Measurements from ENCODE around the gene SCNN1A.

The SCNN1A gene

DNA sequence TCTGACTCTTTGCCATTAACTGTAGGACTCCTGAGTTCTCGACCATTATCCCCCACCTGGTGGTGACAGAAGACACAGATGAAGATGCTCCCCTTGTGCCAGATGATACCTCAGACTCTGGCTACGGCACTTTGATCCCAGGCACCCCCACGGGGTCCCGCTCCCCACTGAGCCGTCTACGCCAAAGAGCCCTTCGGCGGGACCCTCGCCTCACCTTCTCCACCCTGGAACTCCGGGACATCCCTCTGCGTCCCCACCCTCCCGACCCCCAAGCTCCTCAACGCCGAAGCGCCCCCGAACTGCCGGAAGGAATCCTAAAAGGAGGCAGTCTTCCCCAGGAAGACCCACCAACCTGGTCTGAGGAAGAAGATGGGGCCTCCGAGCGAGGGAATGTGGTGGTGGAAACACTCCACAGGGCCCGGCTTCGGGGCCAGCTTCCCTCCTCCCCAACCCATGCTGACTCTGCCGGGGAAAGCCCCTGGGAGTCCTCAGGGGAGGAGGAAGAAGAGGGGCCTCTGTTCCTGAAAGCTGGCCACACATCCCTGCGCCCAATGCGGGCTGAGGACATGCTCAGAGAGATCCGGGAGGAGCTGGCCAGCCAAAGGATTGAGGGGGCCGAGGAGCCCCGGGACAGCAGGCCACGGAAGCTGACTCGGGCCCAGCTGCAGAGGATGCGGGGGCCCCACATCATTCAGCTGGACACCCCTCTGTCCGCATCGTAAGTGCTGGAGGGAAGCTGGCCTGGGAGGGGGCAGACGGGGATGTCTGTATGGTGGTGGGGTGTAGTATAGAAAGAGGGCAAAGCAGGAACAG is 47.9 kb downstream of the SCNN1A start:
- TF ChIP-seq, protein P1, sequence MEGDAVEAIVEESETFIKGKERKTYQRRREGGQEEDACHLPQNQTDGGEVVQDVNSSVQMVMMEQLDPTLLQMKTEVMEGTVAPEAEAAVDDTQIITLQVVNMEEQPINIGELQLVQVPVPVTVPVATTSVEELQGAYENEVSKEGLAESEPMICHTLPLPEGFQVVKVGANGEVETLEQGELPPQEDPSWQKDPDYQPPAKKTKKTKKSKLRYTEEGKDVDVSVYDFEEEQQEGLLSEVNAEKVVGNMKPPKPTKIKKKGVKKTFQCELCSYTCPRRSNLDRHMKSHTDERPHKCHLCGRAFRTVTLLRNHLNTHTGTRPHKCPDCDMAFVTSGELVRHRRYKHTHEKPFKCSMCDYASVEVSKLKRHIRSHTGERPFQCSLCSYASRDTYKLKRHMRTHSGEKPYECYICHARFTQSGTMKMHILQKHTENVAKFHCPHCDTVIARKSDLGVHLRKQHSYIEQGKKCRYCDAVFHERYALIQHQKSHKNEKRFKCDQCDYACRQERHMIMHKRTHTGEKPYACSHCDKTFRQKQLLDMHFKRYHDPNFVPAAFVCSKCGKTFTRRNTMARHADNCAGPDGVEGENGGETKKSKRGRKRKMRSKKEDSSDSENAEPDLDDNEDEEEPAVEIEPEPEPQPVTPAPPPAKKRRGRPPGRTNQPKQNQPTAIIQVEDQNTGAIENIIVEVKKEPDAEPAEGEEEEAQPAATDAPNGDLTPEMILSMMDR (IDR thresholded peaks at IDR 0.05; ENCODE audit: insufficient read depth, low read depth, low read length, missing control alignments): no peak
- DNase-seq (ENCODE audit: low read depth): no peak
- H3K4me3 ChIP-seq (ENCODE audit: low read length): no peak overlapping the region

DNA sequence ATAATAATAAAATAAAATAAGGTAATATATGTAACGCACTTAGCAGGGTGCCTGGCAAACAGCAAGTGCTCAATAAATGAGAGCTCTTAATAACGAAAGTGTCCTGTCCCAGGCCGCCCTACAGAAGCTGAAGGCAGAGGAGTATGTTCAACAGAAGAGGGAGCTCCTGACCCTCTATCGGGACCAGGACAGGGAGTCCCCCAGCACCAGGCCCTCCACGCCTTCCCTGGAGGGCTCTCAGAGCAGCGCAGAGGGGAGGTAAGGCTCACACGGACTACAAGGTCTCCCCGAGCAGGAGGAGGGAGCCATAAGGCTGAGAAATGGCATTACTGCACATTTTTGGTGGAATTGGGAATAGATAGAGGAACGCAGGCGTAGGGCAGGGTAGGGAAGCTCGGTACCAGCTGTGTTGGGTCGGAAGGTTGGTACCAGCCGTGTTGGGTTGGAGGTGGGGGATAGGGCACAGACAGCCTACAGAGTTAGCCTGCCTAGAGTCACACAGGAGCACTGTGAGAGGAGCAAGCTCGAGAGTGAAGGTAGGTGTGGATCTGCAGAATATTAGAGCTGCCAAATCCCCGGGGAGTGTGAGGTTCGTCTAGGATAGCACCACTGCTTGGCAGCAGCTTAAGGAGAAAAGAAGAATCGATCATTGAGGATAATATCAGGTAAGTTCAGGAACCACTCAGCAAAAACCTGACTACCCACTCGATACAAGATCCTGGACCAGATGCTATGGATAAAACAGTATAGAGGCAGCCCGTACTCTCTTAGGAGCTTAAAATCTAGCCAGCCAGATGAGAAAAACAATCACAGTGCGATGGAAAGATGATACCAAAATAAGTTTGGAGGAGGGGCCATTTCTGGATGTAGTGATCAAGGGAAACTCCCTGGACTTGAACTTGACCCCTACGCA is 48.8 kb downstream of the SCNN1A start:
- DNase-seq (ENCODE audit: low read depth): no peak
- TF ChIP-seq, protein P1 (IDR thresholded peaks at IDR 0.05; ENCODE audit: insufficient read depth, low read depth, low read length, missing control alignments): peak; percentile 42
- H3K4me3 ChIP-seq (ENCODE audit: low read length): no peak overlapping the region

DNA sequence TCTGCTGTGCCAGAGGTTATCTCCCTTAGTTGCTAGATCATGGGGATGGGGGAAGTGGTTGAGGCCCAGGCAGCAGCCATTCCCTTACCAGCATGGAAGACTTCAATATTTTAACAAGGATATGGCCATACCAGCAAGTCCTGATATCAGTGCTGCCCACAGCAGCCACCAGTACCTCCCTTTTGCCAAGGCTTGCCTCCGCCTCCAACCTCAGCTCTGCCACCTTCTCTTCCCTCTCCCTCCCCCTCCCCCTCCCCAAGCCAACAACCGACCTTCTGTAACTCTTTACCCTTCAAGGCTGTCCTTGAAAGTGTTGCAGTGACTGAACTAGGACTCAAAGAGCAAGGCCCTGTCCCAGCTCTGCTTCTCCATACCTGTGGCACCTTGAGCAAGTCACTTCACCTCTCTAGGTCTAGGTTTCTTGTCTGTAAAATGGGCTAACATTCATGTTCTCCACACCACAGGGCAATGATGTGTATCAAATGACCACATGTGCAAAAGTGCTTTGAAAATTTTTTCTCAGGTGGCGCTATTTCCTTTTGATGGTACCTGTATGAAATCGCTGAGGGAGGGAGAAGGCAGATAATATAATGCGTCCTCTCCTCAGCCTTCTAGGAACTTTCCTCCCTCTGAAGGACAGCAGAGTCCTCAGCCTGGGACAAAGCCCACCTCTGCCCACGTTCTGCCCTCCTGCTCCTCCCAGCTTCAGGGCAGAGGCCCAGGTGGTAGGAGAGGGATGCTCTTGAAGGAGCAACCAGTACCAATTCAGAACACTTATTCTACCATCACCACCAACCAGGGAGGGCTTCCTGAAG is 50.2 kb downstream of the SCNN1A start:
- DNase-seq (ENCODE audit: low read depth): no peak
- H3K4me3 ChIP-seq (ENCODE audit: low read length): no peak overlapping the region
- TF ChIP-seq, protein P1 (IDR thresholded peaks at IDR 0.05; ENCODE audit: insufficient read depth, low read depth, low read length, missing control alignments): no peak

DNA sequence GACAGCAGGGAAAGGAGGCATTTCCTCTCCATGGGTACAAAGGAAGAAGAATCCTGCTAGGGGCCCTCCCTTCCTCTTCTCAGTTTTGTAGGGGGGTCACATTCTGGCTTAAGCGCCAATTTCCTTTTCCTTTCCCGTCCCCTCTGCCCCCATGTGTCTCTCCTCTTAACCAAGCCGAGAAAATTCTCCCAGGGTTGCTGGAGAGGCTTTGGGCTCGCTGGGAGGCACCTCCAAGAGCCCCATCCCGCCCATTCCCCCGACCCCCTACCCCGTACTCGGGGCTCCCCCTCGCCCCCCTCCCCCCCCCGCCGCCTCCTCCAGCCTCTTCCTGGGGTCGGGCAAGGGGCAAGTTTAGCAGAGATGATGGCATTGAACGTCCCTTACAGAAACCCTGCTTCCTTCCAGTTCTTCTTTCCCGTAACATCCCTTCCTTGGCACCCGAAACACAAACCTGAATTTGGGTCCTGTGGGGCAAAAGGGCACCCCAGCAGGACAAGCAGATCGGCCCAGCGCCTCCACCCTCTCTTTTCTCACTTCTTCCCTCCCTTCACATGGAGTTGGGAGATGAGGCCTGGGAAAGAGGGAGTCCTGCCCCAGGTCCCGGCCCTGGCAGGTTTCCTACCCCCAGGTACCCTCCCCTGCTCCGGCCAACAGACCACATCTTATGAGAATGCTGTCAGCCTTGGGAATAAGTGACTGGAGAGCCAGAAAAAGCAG is 51.2 kb downstream of the SCNN1A start:
- H3K4me3 ChIP-seq (ENCODE audit: low read length): no peak overlapping the region
- DNase-seq (ENCODE audit: low read depth): no peak
- TF ChIP-seq, protein P1 (IDR thresholded peaks at IDR 0.05; ENCODE audit: insufficient read depth, low read depth, low read length, missing control alignments): no peak

DNA sequence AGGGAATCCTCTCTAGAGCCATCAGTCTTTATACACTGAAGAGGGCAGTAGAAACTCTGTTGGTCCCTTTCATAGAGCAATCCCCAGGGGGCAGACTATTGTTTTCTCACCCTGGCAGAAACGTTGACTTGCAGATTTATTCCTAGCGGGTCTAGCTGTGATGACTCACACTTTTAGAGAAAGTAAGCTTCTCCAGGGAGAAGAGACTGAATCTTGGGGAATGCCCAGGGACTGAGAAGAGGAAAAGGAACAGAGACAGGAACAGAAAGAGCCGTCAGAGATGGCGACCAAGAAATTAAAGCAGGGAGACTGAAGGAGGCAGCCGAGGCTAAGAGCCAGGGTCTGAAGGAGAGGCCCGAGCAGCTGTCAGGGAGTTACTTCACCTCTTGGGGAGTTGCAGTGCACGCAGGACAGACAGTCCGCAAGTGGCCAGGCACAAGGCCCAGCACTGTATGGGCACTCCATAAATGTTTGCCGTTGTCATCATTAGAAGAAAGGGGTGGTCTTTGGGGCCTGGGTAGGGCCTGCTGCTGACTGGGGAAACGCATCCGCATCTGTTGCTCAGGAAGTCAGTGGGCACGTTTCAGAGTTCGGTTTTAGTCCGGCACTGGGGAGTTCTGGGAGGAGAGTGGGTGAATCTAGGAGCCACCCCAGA is 51.9 kb downstream of the SCNN1A start:
- TF ChIP-seq, protein P1 (IDR thresholded peaks at IDR 0.05; ENCODE audit: insufficient read depth, low read depth, low read length, missing control alignments): peak; percentile 55
- DNase-seq (ENCODE audit: low read depth): peak; percentile 84
- H3K4me3 ChIP-seq (ENCODE audit: low read length): no peak overlapping the region

All from epithelial cell of esophagus (primary cell).